ENCODE results near the gene MAML3.
A peak's percentile ranks its signal among the peaks of the same experiment; 100 is the strongest.

MAML3 gene

DNA sequence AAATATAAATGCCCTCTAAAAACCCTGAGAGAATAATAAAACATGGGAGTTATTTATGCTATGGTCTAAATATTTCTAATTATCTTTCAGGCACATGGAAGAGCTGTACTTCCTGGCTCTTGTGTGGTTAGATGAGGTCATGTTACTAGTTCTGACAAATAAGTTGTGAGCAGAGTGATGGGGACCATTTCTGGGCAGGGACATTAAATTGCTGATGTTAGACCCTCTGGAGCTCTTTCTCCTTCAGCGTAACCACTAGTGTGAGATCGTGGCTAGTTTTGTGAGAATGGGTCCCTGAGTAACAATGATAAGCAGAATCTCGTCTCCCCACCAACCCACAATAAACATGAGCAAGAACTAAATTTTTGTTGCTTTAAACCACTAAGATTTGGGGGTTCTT lies 108.0 kb downstream of the MAML3 start:
- no peak for DNase-seq (ENCODE audit: low spot score)

DNA sequence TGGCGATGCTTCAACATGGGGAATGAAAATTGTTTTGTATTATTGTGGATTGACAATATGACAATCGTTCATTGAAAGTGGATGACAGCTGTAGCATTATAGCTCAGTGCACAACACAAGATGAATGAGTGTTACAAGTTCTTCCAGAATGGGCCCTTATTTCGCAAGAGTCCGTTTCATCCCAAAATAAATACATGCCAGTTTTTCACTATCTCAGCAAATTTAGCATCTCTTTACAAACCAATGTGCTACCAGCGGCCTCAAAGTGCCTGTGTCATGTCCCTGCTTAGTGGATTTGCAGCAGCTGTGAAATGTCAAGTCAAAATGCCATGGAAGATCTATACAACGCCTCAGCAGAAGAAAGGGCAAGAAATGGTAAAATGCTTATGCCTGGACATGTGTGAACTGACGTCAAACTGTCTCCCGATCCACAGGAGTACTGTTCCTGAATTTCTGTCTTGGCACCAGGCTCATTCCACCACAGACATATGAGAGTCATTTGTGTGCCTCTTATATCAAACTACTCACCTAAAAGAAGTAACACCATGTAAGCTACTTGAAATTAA lies 109.6 kb downstream of the MAML3 start:
- no peak for DNase-seq (ENCODE audit: low spot score)

DNA sequence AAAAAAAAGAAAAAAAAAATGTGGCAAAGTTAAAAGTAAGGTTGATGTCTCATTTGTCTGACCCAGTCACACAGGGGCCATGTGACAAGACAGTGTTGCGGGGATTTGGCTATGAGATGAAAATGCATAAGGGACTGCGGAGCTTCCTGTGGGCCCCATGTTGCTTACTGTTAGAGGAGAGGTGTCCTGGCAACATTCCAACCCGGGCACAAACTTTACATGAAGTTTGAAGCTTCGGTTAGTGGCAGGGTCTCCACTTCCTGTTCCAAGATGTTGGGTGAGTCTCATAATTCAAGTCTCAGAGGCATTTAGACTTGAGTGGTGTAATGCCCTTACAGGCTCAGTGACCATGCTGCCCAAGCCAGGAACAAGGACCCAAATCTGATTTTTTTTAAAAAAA lies 111.3 kb downstream of the MAML3 start:
- DNase-seq (ENCODE audit: low spot score): no peak

DNA sequence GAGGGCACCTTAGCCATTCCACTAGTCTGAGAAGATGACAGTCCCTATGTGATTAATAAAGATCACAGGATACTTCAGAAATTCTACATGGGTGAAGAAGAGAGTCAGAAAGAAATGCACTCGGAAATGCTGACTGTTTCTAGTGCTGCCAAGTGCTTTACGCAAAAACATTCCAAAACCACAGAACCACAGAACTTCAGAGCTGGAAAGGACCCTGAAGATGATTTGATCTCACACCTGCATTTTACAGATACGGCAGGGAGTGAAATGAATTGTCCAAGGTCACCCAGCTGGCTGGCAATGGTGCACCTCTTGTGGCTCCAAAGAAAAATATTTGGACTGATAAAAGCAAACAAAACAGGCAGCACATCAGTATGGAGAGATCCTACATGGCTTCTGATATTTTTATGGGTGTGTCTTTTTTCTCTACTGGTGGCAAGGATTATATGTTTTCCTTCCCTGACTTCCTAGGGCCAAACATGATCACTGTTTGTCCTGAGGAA lies 115.9 kb downstream of the MAML3 start:
- DNase-seq (ENCODE audit: low spot score): no peak

DNA sequence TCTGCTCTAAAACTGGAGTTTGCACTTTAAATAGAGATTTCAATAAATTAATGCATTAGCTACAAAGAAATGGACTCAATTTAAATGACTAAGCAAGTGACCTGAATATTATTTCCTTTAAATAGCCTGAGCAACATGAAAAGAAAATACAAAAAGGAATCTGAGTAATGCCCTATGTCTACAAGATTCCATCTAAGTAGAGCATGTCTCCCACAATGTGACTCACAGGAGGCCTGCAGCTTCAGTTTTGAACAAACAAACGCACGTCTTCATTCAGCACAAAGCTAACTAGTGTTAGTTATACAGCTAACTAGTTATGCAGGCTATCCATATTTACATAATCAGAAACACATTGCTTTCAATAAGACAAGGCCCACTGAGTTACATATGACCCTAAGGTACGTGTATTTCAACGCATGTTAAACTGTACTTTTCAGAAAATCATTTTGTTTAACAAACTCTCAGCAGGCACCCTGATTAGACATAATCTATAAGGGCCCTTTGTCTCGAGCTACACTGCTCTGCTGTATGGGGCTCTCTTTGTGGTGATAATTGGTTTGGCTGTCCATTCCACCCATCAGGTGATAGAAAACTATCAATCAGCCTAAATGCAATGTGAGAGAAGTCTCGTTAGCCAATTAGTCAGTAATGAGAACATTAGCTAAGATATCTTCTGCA lies 116.5 kb downstream of the MAML3 start:
- peak; percentile 15 for DNase-seq (ENCODE audit: low spot score)

DNA sequence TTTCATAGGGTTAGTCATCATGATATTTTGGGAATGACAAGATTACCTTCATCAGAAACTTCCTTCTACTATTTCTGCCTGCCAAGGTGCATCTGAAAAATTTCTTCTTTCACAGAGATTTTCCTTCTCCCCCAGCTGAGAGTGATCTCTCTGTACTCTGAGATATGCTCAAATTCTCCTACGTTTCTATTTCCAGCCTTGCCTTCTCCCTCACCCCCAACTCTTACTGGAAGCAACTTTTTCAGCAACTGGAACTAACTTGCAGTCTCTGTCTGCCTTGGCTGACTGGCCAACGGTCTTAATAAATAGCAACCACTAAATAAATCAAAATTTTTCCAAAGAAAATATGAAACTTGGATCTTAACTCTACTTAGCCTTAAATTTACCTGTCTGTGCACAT lies 122.3 kb downstream of the MAML3 start:
- DNase-seq (ENCODE audit: low spot score): no peak

DNA sequence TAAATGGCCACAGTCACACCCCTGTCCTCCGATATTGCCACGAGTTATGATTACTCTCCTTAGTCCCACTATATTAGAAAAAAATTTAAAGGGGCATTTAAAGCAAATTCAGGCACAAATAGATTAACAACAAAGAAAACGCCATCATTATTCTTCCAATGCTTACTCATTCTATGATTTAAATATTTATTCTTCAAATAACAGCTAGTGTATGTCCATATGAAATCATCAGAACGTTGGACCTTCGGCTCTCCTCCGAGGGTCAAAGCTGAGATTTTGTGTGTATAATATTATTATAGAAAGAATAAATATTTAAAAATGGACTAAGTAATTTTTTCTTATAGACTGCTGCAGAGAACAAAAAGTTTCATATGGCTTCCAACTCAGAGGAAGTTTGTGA lies 122.9 kb downstream of the MAML3 start:
- DNase-seq (ENCODE audit: low spot score): no peak

DNA sequence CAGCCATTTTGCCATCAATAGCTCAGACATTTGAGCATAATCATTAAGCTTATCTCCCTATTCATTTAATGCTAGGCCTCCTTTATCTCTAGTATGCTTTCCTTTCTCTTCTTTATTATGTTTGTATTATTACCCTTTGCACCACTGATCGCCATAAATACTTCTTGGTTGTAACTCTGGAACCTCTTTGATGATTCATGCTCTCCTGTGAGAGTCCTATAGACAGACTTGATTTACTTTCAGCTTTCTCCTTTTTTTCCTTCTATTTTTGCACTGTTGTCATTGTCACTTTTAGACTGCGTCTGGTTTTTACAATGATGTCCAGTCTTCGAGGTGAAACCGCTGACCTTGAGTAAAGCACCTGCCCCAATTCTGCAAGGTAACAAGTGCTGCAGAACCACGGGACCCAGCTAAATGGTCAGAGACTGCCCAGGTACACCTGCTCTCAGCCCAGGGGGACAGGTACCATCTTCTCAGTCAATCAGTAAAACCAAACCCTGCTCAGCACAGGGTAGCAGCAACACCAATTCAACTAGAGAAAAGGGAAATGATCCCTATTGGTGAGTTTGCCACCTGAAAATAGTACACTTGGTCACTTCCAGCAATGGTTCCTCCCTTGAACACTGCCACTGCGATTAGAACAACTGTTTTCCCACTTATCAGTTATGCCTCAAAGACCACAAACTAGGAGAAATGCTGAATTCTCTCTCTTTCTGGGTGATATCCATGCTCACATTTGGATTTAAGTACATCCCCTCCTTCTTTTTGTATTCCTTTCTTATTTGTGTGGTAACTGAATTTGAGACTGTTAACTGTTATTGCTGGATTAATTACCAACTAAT lies 125.1 kb downstream of the MAML3 start:
- DNase-seq (ENCODE audit: low spot score): no peak

DNA sequence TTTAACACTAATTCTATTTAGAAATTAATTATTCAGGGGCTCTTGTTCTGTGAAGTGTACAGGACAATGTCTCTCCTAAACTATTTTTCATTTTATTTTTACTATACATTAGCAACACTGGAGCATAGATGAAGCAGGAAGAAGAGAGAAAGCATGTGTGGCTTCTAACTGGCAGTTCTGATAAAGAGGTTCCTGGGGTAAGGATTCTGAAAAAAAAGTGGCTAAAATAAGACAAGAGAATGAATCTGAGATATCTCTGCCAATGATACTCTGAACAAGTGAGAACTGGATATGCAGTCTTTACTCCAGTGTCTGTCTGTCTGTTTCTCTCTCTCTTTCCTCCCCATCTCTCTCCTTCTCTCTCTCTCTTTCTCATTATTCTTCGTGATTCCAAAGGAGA lies 125.9 kb downstream of the MAML3 start:
- no peak for DNase-seq (ENCODE audit: low spot score)

DNA sequence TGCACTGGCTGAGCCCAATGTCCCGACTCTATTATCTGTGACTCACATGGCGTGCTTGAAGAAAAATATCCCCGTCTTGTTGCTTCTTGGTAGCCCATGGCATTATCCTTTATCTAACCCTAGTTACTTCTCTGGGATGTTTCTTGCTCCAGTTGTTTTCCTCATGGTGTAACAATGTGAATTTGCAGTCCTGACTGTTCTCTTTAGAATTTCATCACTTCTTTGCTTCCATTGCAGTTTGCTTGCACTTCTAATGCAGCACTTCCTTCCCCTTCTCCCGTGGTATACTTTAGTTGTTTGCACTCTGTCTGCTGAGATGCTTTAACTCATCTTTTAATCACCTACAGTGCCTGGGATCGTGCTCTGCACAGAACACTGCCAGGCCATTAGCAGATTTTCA lies 126.9 kb downstream of the MAML3 start:
- DNase-seq (ENCODE audit: low spot score): no peak

DNA sequence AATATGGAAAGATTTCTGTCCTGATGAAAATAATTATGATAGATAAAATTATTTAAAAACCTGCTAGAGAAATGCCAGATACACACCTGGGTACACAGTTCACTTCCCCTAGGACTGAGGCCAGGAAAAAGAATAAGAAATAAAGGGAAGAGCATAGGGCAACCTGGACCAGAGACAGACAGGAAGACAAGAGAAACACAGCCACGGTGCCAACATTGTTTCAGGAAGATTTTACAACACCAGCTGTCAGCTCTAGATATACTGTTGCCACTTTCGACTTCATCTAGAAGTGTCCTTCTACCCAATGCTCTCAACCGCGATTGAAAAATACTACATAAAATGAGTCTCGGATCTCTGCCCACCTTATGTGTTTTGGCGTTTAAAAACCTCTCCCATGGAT lies 128.5 kb downstream of the MAML3 start:
- DNase-seq (ENCODE audit: low spot score): no peak

DNA sequence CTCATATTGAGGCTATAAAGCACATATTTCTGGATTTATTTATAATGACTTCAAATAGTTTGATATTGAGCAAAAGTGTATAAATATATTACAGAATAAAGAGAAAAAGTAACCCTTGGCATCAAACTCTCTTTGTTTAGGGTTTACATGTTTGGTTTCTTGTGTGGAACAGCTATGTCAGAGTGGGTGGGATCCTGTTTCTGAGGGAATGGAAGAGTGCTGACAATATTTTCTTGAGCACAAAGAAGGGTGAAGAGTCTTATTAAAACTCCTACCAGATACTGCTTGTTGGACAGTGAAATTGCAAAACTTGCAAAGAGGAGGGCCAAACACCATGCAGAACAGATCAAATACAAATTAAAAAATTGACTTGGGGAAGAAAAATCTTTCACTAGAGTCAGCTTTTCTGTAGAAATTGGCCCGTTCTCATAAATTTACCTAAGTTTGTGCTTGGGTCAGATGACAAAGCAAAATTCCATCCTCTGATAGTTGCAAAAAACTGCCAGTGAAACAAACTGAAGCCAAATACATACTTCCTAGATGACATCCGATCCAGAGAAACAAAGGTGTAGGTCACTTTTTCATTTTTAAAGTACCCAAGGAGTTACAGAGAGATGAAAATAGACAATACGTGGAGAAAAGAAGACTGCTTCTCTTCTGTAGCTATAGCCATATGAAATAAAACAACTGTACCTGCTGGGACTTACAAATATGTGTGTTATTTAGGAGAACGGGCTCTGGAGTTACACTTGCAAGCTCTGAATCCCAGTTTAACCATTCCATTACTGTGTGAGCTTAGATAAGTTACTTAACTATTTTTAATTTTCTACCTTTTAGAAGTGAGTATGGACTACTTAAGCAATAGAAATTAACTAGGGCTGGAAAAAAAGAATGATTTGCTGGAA lies 133.3 kb downstream of the MAML3 start:
- DNase-seq (ENCODE audit: low spot score): no peak

DNA sequence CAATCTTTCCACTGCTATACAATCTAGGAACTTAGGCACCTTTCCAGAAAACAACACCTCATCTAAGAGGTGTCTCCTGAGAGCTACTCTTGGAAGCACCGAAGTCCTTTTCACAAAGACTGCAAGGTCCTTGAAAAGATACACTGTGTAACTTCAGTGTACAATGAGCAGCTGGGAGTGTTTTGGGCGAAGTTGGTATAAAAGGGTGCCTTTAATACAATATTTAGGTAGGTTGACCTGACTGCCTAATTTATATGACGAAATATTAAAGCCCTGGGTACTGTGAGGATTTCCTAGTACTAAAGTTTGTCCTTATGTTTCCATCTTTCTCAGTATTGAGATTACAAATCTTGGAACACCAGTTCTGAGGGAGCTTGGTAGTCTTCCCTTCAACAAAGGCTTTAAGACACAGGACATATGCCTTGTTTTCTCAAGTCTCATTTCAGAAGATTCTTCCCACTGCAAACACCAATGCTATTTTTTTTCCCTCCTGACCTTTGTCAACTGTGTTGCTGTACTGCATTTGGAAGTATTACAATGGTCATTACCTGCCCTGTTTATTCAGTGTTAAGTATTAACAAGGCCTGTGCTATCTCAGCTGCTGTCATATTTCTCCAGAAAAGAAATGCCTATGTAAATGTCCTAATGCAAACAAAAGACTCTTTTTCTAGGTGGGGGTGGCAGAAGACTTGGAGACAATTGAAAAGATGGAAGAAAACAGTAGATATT lies 134.2 kb downstream of the MAML3 start:
- no peak for DNase-seq (ENCODE audit: low spot score)

DNA sequence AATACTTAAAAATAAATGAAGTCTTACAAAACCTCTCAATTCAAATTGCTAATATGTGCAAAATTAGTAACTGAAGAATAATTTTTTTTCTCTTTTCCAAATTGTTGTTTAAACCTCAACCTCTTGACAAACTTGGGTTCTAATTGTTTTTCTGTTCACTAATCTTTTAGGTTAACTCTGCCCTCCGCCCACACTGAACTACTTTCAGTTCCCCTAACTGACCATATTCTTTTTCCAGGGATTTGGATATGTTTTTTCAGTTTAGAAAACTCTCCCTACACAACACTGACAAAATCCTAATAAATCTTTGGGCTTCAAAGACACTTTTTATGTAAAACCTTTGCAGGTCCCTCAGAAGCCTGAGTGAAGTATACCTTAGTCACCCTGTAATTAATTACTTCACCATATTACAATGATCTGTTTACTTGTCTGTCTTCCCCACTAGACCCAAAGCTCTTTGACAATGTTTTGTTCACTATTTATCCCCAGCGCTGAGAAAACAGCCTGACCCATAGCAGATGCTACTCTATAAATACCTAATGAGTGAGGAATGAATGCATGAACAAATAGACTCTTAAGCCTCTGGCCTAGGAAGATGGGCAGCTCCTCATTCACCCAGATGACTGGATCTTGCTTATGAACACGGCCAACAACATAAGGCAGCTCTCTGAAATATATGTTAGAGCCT lies 134.9 kb downstream of the MAML3 start:
- DNase-seq (ENCODE audit: low spot score): no peak

DNA sequence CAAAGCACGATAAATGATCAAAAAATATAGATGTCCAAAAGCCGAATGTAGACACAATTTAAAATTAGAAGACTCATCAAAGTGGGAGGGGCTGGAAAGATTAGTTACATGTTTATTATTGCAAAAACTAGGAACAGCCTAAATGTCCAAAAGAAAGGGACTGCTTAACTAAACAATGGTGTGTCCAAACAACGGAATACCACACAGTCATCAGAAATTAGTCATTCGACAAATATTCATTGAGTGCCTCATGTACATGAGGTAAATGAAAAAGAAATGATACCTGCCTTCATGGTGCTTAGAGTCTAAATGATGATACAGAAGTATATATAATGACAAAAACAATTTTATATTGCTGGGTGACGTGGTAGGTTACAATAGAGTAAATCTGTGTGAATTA lies 139.7 kb downstream of the MAML3 start:
- no peak for DNase-seq (ENCODE audit: low spot score)

DNA sequence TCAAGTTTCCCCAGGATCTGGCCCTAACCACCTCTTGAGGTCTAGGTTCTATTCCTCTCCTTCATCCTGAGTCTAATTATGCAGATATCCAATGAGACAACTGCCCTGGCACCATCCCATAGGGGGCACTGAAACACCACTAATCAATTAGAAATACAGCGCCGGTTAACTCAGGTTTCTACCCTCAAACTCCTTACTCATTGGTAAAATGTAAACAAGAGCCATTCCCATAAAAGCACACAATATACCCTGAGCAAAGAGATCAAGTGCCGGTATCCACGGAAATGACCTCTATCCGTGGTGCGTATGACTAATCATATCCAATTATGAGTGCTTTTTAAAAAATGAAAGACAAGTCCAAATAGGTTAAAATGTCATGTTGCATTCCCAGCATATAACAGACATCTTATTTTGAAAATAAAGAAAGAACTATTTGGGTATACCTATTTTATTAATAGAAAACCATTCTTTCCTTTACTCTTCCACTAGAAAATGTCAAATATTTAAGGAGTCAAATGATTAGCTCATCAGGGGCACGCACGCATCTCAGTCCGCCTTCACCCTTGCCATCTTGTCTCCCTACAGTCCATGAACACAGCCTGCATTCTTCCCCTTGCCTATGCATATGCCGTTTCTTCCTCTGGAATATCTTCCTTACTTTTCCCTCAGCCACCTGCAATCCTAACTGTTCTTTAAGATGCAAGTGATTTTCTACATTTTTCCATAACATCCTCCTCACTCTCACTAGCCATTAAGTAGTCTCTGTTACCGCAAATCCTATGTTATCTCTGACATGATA lies 141.1 kb downstream of the MAML3 start:
- DNase-seq (ENCODE audit: low spot score): peak; percentile 4

DNA sequence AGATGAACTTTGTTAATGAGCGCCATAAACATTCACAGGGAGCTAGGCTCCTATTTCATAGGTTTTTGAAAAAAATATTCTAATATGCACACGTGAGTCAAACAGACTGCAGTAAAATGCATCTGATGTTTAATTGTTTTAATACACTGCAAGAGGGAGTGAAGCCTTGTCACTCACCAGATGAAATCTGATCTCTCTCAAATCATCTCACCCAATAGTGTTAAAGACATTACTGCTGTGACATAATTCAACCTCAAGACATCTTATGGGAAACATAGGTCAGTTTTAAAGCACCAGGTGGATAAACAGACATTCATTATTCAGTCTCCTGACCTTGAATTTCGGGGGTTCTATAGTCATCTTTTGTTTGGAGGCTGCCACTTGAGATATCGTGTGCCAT lies 148.3 kb downstream of the MAML3 start:
- no peak for DNase-seq (ENCODE audit: low spot score)

DNA sequence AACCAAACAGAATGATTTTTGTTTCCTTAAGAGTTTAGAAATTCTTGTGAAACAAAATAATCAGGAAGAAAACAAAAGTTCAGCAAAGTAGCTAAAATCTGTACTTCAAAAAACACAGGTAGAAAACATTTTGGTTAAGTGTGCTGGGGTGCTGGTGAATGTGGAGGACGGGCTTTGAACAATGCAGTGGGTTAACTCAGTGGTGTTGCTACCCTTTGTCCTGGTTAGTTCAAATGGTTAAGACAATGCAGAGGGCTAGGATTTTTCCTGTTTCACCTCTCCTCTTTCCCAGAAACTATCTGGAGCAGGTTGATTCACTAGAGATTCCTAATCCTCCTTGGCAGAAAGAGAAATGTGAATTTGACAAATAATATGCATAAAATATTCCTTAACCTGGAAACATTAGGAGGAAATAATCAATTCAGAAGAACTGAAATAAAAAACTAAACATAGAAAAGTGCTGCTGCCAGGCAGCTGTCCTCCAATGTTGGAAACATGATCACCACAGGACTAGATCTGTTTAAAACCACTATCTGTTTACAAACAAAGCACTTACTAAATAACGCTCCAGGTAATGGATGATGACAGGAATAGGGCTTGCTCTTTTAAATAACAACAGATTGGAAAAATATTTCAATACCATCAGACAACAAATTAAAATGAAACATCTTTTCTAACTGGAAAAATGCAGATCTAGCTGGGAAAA lies 148.9 kb downstream of the MAML3 start:
- DNase-seq (ENCODE audit: low spot score): no peak

DNA sequence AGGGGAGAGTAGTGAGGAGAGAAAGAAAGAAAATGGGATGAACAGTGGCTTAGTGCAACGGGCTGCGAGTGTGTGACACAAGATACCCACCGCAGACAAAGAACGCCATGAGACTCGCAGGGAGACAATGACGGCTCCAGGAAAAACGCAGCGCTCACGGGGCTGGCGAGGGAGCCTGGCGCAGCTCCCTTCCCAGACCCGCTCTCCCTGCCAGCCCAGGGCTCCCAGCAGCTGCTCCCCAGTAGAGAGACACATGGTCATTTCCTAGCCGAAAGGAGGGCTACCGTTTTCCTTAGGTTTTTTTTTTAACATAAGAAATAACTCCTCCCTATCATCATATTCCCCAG lies 149.5 kb downstream of the MAML3 start:
- no peak for DNase-seq (ENCODE audit: low spot score)
